DMS 273 (cell line): Measurements from ENCODE around the gene PRDX5.

Experiments used
- DNase-seq: peaks from one replicate; lab custom pipeline; 2025; ENCODE audit not compliant: unreplicated experiment; lab: John Stamatoyannopoulos, UW

Gene PRDX5

GRCh38 chr11:64343767-64344559, 26.0 kb downstream of the PRDX5 start:
- DNase-seq, result peak; percentile 57

- no peak for DNase-seq
Measured at GRCh38 chr11:64344787-64345186, 26.9 kb downstream of the PRDX5 start.

- no peak for DNase-seq
Measured at GRCh38 chr11:64347193-64347867, 29.4 kb downstream of the PRDX5 start.

- DNase-seq, result peak; percentile 76
Measured at GRCh38 chr11:64348383-64349024, 30.6 kb downstream of the PRDX5 start.

GRCh38 chr11:64349025-64349387, 31.1 kb downstream of the PRDX5 start:
- no peak for DNase-seq

GRCh38 chr11:64349404-64349803, 31.5 kb downstream of the PRDX5 start:
- no peak for DNase-seq

GRCh38 chr11:64351136-64351631, 33.3 kb downstream of the PRDX5 start:
- no peak for DNase-seq

- DNase-seq, result no peak
Measured at GRCh38 chr11:64352099-64352994, 34.4 kb downstream of the PRDX5 start.

- peak; percentile 31 for DNase-seq
Measured at GRCh38 chr11:64352995-64353714, 35.2 kb downstream of the PRDX5 start.

- no peak for DNase-seq
Measured at GRCh38 chr11:64353715-64354506, 36.0 kb downstream of the PRDX5 start.

- DNase-seq, result peak; percentile 83
Measured at GRCh38 chr11:64355078-64355940, 37.4 kb downstream of the PRDX5 start.

- peak; percentile 80 for DNase-seq
Measured at GRCh38 chr11:64356498-64357411, 38.8 kb downstream of the PRDX5 start.

- DNase-seq, result no peak
Measured at GRCh38 chr11:64357446-64357845, 39.5 kb downstream of the PRDX5 start.

GRCh38 chr11:64357904-64358535, 40.1 kb downstream of the PRDX5 start:
- DNase-seq, result no peak

- no peak for DNase-seq
Measured at GRCh38 chr11:64358536-64358906, 40.6 kb downstream of the PRDX5 start.

- DNase-seq, result peak; percentile 76
Measured at GRCh38 chr11:64358907-64359711, 41.2 kb downstream of the PRDX5 start, which contains the start of gene RPS6KA4. Gene RPS6KA4 (plus strand): TSS chr11:64359162. CDS start chr11:64359236, 74 bp downstream.
